H1 (cell line): ENCODE measurements around the gene BCAM. TPM values are rescaled to one million over a fixed set of nuclear protein-coding genes. Genes with fewer than 3 reads are reported as not detected.

Experiments used
- BACH1 ChIP-seq: IDR thresholded peaks from 2 replicates; pipeline ENCODE4 v1.6.1; 2012; ENCODE audit warnings: low read length, improper control_type of control experiment
- BRCA1 ChIP-seq: IDR thresholded peaks from 2 replicates; pipeline ENCODE4 v1.6.1; 2012; ENCODE audit warnings: low read depth, low read length, improper control_type of control experiment
- CHD1 ChIP-seq: IDR thresholded peaks from 2 replicates; pipeline ENCODE4 v1.6.1; 2012; ENCODE audit warnings: low read depth, low read length, improper control_type of control experiment
- FOSL1 ChIP-seq: IDR thresholded peaks from 2 replicates; pipeline ENCODE4 v1.6.1; 2011; ENCODE audit warnings: mild to moderate bottlenecking, low read depth, low read length, moderate library complexity; ENCODE audit not compliant: insufficient read depth
- GABPA ChIP-seq: IDR thresholded peaks from 2 replicates; pipeline ENCODE4 v1.6.1; 2011; ENCODE audit warnings: mild to moderate bottlenecking, low read length, moderate library complexity, borderline replicate concordance; ENCODE audit not compliant: insufficient read depth
- HDAC6 ChIP-seq: IDR thresholded peaks from one replicate; pipeline ENCODE4 v1.7.1; 2012; ENCODE audit warnings: low read depth, mild to moderate bottlenecking, inconsistent platforms, low read length, moderate library complexity
- JUND ChIP-seq: IDR thresholded peaks from 2 replicates; pipeline ENCODE4 v1.6.1; 2011; ENCODE audit warnings: mild to moderate bottlenecking, improper control_type of control experiment, low read length
- KDM4A ChIP-seq: IDR thresholded peaks from one replicate; pipeline ENCODE4 v1.7.1; 2012; ENCODE audit warnings: low read depth, mild to moderate bottlenecking, moderate library complexity, low read length, inconsistent platforms; ENCODE audit not compliant: severe bottlenecking
- MAFK ChIP-seq: IDR thresholded peaks from 2 replicates; pipeline ENCODE4 v1.6.1; 2012; ENCODE audit warnings: low read depth, mild to moderate bottlenecking, improper control_type of control experiment, low read length
- MAX ChIP-seq: IDR thresholded peaks from 2 replicates; pipeline ENCODE4 v1.6.1; 2012; ENCODE audit warnings: inconsistent platforms
- NRF1 ChIP-seq: IDR thresholded peaks from 2 replicates; pipeline ENCODE4 v1.6.1; 2011; ENCODE audit warnings: mild to moderate bottlenecking, low read depth, low read length, improper control_type of control experiment
- POU5F1 ChIP-seq: IDR thresholded peaks from 2 replicates; pipeline ENCODE4 v1.6.1; 2011; ENCODE audit warnings: low read depth, mild to moderate bottlenecking, low read length, moderate library complexity
- RAD21 ChIP-seq, 2 experiments: IDR thresholded peaks in 1 of 2; conservative IDR thresholded peaks in 1 of 2; 2 replicates each; pipeline ENCODE4 v1.6.1; 2011; ENCODE audit warnings: low read depth in 2 of 2, low read length in 2 of 2, improper control_type of control experiment in 1 of 2, inconsistent platforms in 1 of 2, mild to moderate bottlenecking in 1 of 2, moderate library complexity in 1 of 2
- RFX5 ChIP-seq: IDR thresholded peaks from 2 replicates; pipeline ENCODE4 v1.6.1; 2011; ENCODE audit warnings: low read depth, low read length, improper control_type of control experiment, borderline replicate concordance
- SP1 ChIP-seq: IDR thresholded peaks from 2 replicates; pipeline ENCODE4 v1.6.1; 2011; ENCODE audit warnings: low read depth, low read length
- SP4 ChIP-seq: IDR thresholded peaks from 2 replicates; pipeline ENCODE4 v1.6.1; 2012; ENCODE audit warnings: low read length, inconsistent platforms
- SRF ChIP-seq: IDR thresholded peaks from 2 replicates; pipeline ENCODE4 v1.6.1; 2011; ENCODE audit warnings: mild to moderate bottlenecking, low read depth, low read length, moderate library complexity
- TAF1 ChIP-seq: IDR thresholded peaks from 2 replicates; pipeline ENCODE4 v1.6.1; 2011; ENCODE audit warnings: mild to moderate bottlenecking, low read depth, low read length
- polyA plus RNA-seq, 7 experiments: library from polyadenylated mRNA; depleted of rRNA in 3 of 7; stranded (reverse) in 5 of 7; unstranded in 2 of 7; fragments of >200 nt in 5 of 7; fragments of 200-250 nt in 2 of 7; gene quantifications; 1 replicate in 5 of 7; 2 replicates in 1 of 7; 4 replicates in 1 of 7; pipeline versions ENCODE4 v1.2.1 to v1.2.3, GENCODE V29; 2011 to 2013; ENCODE audit warnings: missing spikeins in 2 of 7, mixed read lengths in 2 of 7
- total RNA-seq: library from RNA; stranded (reverse); fragmentation: NEBNext Ultra II Directional; extraction: Animal tissue kit (Norgen Biotek cat#: 25700); gene quantifications from 2 replicates; pipeline ENCODE4 v1.2.1, GENCODE V29; 2021
- TF ChIP-seq, protein P1 (sequence below), 3 experiments: IDR thresholded peaks; 1 replicate in 2 of 3; 2 replicates in 1 of 3; pipeline versions ENCODE4 v1.5.1 to v1.6.1; 2011; ENCODE audit warnings: low read length in 3 of 3, mild to moderate bottlenecking in 3 of 3, inconsistent platforms in 2 of 3, low read depth in 1 of 3, moderate library complexity in 1 of 3; ENCODE audit not compliant: insufficient read depth in 1 of 3; ENCODE audit errors: control extremely low read depth in 1 of 3
- TF ChIP-seq, protein P2 (sequence below): IDR thresholded peaks from 2 replicates; pipeline ENCODE4 v1.6.1; 2012; ENCODE audit warnings: low read length, inconsistent platforms

Gene BCAM
- total and polyA plus RNA-seq, 2 of the 8 experiments (the other 6 are each of a cell fraction or from before 2014, with no cell fraction given): 32.5 to 81.4 TPM

DNA sequence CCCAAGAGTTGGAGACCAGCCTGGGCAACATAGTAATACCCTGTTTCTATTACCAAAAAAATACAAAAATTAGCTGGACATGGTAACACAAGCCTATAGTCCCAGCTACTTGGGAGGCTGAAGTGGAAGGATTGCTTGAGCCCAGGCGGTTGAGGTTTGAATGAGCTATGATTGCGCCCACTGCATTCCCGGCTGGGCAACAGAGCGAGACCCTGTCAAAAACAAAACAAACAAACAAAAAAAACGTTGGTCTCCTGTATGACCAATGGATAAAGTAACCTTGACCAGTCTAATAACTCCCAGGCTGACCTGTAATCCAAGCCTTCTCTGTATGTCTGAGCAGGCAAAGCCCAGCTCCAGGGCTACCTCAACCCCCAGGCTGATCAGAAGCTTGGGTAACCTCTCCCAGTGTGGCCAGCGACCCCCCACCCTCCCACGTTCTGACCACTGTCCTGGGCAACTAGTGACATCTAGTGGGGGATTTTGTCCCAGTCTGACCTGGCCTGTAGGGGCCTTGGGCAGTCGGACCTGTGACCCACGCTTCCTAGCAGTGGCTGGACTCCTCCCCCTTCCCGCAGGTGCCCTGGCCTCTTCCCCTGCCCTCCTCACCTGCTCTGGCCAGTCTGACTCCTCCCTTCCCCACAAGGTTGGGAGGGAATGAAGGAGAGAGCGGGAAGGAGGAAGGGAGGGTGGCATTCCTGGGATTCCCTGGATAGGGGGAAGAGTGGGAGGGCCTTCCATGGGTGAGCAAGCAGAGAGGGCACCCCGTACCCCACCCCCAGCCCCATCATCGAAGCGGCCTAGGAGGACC, 1.0 kb upstream of the BCAM start (continued):
- TF ChIP-seq MAFK (no peak), RAD21 (IDR thresholded peaks at IDR 0.05 in 1 of 2, conservative IDR thresholded peaks at IDR 0.05 in 1 of 2; ENCODE audit: low read depth in 2 of 2, low read length in 2 of 2) (peak; percentile 77 to 84), CHD1 (no peak), TAF1 (no peak), HDAC6 (no peak), SP1 (peak; percentile 56; the same call in 1 of the 2 replicates), JUND (no peak), FOSL1 (no peak), BRCA1 (no peak), SP4 (no peak), MAX (peak; percentile 77), POU5F1 (no peak), KDM4A (no peak), NRF1 (no peak), GABPA (no peak), RFX5 (no peak), SRF (no peak), BACH1 (peak; percentile 41; the same call in 1 of the 2 replicates)
- TF ChIP-seq, protein P1, sequence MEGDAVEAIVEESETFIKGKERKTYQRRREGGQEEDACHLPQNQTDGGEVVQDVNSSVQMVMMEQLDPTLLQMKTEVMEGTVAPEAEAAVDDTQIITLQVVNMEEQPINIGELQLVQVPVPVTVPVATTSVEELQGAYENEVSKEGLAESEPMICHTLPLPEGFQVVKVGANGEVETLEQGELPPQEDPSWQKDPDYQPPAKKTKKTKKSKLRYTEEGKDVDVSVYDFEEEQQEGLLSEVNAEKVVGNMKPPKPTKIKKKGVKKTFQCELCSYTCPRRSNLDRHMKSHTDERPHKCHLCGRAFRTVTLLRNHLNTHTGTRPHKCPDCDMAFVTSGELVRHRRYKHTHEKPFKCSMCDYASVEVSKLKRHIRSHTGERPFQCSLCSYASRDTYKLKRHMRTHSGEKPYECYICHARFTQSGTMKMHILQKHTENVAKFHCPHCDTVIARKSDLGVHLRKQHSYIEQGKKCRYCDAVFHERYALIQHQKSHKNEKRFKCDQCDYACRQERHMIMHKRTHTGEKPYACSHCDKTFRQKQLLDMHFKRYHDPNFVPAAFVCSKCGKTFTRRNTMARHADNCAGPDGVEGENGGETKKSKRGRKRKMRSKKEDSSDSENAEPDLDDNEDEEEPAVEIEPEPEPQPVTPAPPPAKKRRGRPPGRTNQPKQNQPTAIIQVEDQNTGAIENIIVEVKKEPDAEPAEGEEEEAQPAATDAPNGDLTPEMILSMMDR (IDR thresholded peaks at IDR 0.05; ENCODE audit: control extremely low read depth in 1 of 3, insufficient read depth in 1 of 3, low read depth in 1 of 3, low read length in 3 of 3): peak; percentile 68 to 90 (median 84)
- TF ChIP-seq, protein P2, sequence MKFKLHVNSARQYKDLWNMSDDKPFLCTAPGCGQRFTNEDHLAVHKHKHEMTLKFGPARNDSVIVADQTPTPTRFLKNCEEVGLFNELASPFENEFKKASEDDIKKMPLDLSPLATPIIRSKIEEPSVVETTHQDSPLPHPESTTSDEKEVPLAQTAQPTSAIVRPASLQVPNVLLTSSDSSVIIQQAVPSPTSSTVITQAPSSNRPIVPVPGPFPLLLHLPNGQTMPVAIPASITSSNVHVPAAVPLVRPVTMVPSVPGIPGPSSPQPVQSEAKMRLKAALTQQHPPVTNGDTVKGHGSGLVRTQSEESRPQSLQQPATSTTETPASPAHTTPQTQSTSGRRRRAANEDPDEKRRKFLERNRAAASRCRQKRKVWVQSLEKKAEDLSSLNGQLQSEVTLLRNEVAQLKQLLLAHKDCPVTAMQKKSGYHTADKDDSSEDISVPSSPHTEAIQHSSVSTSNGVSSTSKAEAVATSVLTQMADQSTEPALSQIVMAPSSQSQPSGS: no peak
